ENCODE data around the gene KRR1.
A peak's percentile ranks its signal among the peaks of the same experiment; 100 is the strongest.
"Not testable (repeated sequence)": the region's sequence is repeated elsewhere in the genome, so short reads cannot be mapped to it uniquely, and the experiment has no call there.

The KRR1 gene

GRCh38 chr12:75452675-75453330, 58.6 kb downstream of the KRR1 start:
- H2AFZ ChIP-seq (ENCODE audit: low read length, unreplicated experiment), result peak overlapping the region; percentile 41
- no peaks in the 10 kb centered on the region for H3K79me2 ChIP-seq (ENCODE audit: control insufficient read depth, insufficient read depth, low read length, unreplicated experiment)
- H3K4me1 ChIP-seq (ENCODE audit: control insufficient read depth, insufficient read depth, low read length, unreplicated experiment), result peaks cover 10% of the 10 kb centered on the region
- H3K27ac ChIP-seq (ENCODE audit: low read depth, low read length), result no peak overlapping the region
- H3K36me3 ChIP-seq (ENCODE audit: insufficient read depth, low read length), result peaks cover 3% of the 10 kb centered on the region; the same call in 1 of the 2 replicates
- no peak overlapping the region for H3K4me3 ChIP-seq (ENCODE audit: low read depth, low read length)
- H3K27me3 ChIP-seq (ENCODE audit: insufficient read depth, low read length), result no peaks in the 10 kb centered on the region

- peak overlapping the region; percentile 43; the same call in 1 of the 2 replicates for H3K4me3 ChIP-seq (ENCODE audit: low read depth, low read length)
- H3K4me1 ChIP-seq (ENCODE audit: control insufficient read depth, insufficient read depth, low read length, unreplicated experiment), result peaks cover 46% of the 10 kb centered on the region
- H3K27me3 ChIP-seq (ENCODE audit: insufficient read depth, low read length), result no peaks in the 10 kb centered on the region
- no peaks in the 10 kb centered on the region for H3K79me2 ChIP-seq (ENCODE audit: control insufficient read depth, insufficient read depth, low read length, unreplicated experiment)
- H3K36me3 ChIP-seq (ENCODE audit: insufficient read depth, low read length), result no peaks in the 10 kb centered on the region
- peak overlapping the region; percentile 73 for H3K27ac ChIP-seq (ENCODE audit: low read depth, low read length)
- H2AFZ ChIP-seq (ENCODE audit: low read length, unreplicated experiment), result no peak overlapping the region
These were observed 63.6 kb downstream of the KRR1 start for GRCh38 chr12:75447691-75448393.

- H3K36me3 ChIP-seq (ENCODE audit: insufficient read depth, low read length), result no peaks in the 10 kb centered on the region
- H3K4me3 ChIP-seq (ENCODE audit: low read depth, low read length), result peak overlapping the region; percentile 43; the same call in 1 of the 2 replicates
- H3K27ac ChIP-seq (ENCODE audit: low read depth, low read length), result peak overlapping the region; percentile 73
- no peaks in the 10 kb centered on the region for H3K27me3 ChIP-seq (ENCODE audit: insufficient read depth, low read length)
- no peaks in the 10 kb centered on the region for H3K79me2 ChIP-seq (ENCODE audit: control insufficient read depth, insufficient read depth, low read length, unreplicated experiment)
- H3K4me1 ChIP-seq (ENCODE audit: control insufficient read depth, insufficient read depth, low read length, unreplicated experiment), result peaks cover 42% of the 10 kb centered on the region
- peak overlapping the region; percentile 24 for H2AFZ ChIP-seq (ENCODE audit: low read length, unreplicated experiment)
These were observed 64.6 kb downstream of the KRR1 start for GRCh38 chr12:75446857-75447256.

- not testable (repeated sequence) for H3K27me3 ChIP-seq (ENCODE audit: insufficient read depth, low read length); H2AFZ ChIP-seq (ENCODE audit: low read length, unreplicated experiment); H3K27ac ChIP-seq (ENCODE audit: low read depth, low read length); H3K79me2 ChIP-seq (ENCODE audit: control insufficient read depth, insufficient read depth, low read length, unreplicated experiment); H3K36me3 ChIP-seq (ENCODE audit: insufficient read depth, low read length); H3K4me3 ChIP-seq (ENCODE audit: low read depth, low read length)
- H3K4me1 ChIP-seq (ENCODE audit: control insufficient read depth, insufficient read depth, low read length, unreplicated experiment), result peaks cover 42% of the 10 kb centered on the region
These were observed 66.3 kb downstream of the KRR1 start for GRCh38 chr12:75445137-75445507.

- H3K79me2 ChIP-seq (ENCODE audit: control insufficient read depth, insufficient read depth, low read length, unreplicated experiment), result no peaks in the 10 kb centered on the region
- no peak overlapping the region for H3K4me3 ChIP-seq (ENCODE audit: low read depth, low read length)
- no peaks in the 10 kb centered on the region for H3K27me3 ChIP-seq (ENCODE audit: insufficient read depth, low read length)
- H3K27ac ChIP-seq (ENCODE audit: low read depth, low read length), result peak overlapping the region; percentile 34
- peak overlapping the region; percentile 21 for H2AFZ ChIP-seq (ENCODE audit: low read length, unreplicated experiment)
- peaks cover 42% of the 10 kb centered on the region for H3K4me1 ChIP-seq (ENCODE audit: control insufficient read depth, insufficient read depth, low read length, unreplicated experiment)
- no peaks in the 10 kb centered on the region for H3K36me3 ChIP-seq (ENCODE audit: insufficient read depth, low read length)
These were observed 66.8 kb downstream of the KRR1 start for GRCh38 chr12:75444429-75445136.

GRCh38 chr12:75443709-75444108, 67.7 kb downstream of the KRR1 start:
- no peak overlapping the region for H2AFZ ChIP-seq (ENCODE audit: low read length, unreplicated experiment)
- 0 out of 2 replicates have a peak overlapping the region, but pooled peaks have one; percentile 34 for H3K27ac ChIP-seq (ENCODE audit: low read depth, low read length)
- no peaks in the 10 kb centered on the region for H3K27me3 ChIP-seq (ENCODE audit: insufficient read depth, low read length)
- no peak overlapping the region for H3K4me3 ChIP-seq (ENCODE audit: low read depth, low read length)
- H3K36me3 ChIP-seq (ENCODE audit: insufficient read depth, low read length), result no peaks in the 10 kb centered on the region
- peaks cover 42% of the 10 kb centered on the region for H3K4me1 ChIP-seq (ENCODE audit: control insufficient read depth, insufficient read depth, low read length, unreplicated experiment)
- H3K79me2 ChIP-seq (ENCODE audit: control insufficient read depth, insufficient read depth, low read length, unreplicated experiment), result no peaks in the 10 kb centered on the region

- H3K27me3 ChIP-seq (ENCODE audit: insufficient read depth, low read length); H3K79me2 ChIP-seq (ENCODE audit: control insufficient read depth, insufficient read depth, low read length, unreplicated experiment); H2AFZ ChIP-seq (ENCODE audit: low read length, unreplicated experiment); H3K27ac ChIP-seq (ENCODE audit: low read depth, low read length); H3K4me3 ChIP-seq (ENCODE audit: low read depth, low read length); H3K36me3 ChIP-seq (ENCODE audit: insufficient read depth, low read length): not testable (repeated sequence)
- peaks cover 35% of the 10 kb centered on the region for H3K4me1 ChIP-seq (ENCODE audit: control insufficient read depth, insufficient read depth, low read length, unreplicated experiment)
These were observed 69.0 kb downstream of the KRR1 start for GRCh38 chr12:75442454-75442853.

GRCh38 chr12:75441687-75442449, 69.5 kb downstream of the KRR1 start:
- not testable (repeated sequence) for H3K27me3 ChIP-seq (ENCODE audit: insufficient read depth, low read length); H3K36me3 ChIP-seq (ENCODE audit: insufficient read depth, low read length); H3K4me3 ChIP-seq (ENCODE audit: low read depth, low read length); H2AFZ ChIP-seq (ENCODE audit: low read length, unreplicated experiment); H3K27ac ChIP-seq (ENCODE audit: low read depth, low read length); H3K79me2 ChIP-seq (ENCODE audit: control insufficient read depth, insufficient read depth, low read length, unreplicated experiment)
- H3K4me1 ChIP-seq (ENCODE audit: control insufficient read depth, insufficient read depth, low read length, unreplicated experiment), result peaks cover 29% of the 10 kb centered on the region

Measured in ACC112 (cell line).